AG08395 (cell line): ENCODE measurements around the gene SRM.
"Not testable (repeated sequence)": the region's sequence is repeated elsewhere in the genome, so short reads cannot be mapped to it uniquely, and the experiment has no call there.

Experiments used
- DNase-seq: peaks from one replicate; pipeline ENCODE4 v3.0.0; 2012; ENCODE audit warnings: mixed read lengths, low spot score

SRM gene

DNA sequence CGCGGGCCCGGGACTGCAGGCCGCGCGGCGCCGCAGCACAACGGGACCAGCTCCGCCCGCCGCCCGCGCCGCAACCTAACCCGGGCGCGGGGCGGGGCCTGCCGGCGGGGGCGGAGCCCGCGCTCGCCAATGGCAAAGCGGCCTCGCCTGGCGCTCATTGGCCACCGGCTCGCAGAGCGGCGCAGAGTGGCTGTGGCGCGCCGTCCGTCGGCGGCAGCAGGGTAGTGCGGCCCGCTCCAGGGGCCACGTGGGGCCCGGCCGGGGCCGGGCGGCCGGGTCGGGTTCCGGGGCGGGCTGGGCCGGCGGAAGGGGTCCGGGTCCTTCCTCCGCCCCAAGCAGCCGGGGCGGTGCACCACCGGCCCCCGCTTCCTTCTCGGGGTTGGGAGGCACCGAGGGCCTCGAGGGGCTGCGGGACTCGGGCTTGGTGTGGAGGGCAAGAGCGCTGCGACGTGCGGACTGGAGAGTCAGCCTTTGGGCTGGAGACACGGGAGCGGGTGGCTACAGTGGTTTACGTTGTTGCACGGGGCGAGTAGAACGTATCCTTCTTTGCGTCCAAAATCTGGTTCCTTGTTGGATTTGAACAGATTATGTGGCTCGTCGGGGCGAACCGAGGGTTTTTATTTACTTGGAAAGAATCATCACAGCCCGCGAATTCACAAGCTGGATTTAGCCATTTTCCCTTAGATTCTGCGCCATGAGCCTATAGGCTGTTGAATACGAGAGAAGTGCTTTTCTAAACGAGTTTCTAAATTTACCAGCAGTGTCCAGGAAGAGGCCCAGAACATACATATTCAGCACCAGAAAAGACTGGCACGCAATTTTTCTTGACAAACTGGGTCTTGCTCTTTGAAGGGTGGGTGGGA, at the start of gene SRM:
SRM (minus strand) TSS at position 51 of the 863 bp plus-strand sequence. CDS start 75 bp downstream, outside the sequence.
- peak; percentile 98 for DNase-seq

DNA sequence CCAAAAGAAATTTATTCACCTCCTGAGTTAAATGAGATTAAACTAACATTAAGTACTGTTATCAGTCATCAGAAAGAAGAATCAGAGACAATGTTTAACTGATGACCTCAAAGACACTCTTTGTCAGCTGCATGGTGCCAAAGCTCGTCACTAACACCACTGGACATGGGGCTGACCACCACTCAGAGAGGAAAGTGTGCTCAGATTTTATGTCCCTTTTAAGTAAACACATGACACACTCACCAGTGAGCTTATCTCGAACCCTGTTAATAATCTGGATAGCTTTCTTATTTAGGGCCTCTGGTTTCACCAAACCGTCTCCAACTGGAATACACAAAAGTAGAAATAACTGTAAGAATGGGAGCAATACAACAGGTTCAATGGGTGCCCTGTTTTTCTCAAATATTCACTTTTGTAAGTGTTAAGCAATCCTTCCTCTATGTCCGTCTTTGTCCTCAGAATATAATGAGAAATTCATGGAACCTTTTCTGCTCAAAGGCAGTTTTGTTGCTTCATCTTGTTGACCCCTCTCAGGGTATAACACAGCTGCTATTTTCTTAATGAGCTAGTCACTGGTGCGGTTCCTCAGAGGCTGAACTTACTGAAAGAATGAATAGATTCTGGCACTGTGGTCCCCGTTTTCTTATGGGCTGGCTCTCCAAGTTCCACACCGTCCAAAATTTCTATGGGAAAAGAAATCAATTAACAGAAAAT, 49.4 kb upstream of the SRM start:
- no peak for DNase-seq

DNA sequence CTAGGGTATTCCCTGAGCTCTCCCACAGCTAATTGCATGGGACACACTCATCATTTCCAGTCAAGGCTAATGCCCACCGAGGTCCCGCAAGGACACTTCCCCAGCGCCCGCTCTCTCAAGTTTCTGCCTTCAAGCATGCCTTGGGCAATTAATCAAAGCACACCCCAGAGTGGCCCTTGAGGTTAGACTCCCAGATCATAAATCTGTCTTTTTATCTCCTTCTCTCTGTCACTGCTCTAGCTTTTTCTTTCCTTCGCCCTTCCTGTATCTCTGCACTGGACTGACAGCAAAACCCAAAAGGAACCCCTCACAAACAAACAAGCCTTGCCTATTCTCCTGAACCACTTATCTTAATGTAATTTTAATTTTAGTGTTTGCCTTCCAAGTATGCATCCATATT, 47.8 kb upstream of the SRM start:
- no peak for DNase-seq

DNA sequence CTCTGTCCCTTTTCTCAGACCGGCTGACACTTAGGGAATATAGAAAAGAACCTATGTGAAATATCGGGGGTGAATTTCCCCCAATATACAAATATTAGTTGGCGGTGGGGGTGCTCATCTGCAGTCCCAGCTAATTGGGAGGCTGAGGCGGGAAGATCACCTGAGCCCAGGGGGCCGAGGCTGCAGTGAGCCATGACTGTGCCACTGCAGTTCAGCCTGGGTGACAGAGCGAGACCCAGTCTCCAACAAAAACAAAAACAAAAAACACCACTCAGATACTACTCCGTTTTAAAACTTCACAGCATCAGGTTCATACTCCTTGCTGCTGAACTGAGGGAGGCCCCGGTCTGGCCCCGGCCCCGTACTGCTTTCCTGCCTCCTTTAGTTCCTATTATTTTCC, 45.8 kb upstream of the SRM start:
- no peak for DNase-seq

DNA sequence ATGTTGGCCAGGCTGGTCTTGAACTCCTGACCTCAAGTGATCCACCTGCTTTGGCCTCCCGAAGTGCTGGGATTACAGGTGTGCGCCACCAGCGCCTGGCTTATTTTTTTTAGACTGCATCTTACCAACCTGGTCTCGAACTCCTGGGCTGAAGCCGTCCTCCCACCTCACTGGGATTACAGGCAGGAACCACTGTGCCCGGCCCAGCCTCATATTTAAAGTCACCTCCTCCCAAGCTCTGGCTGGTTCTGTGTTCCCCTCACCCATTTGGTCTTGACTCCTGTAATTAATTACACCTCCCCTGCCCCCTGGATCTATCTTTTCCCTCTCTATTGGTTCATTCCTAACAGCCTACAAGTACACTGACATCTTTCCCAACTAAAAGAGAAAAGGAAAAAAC, 41.5 kb upstream of the SRM start:
- no peak for DNase-seq

DNA sequence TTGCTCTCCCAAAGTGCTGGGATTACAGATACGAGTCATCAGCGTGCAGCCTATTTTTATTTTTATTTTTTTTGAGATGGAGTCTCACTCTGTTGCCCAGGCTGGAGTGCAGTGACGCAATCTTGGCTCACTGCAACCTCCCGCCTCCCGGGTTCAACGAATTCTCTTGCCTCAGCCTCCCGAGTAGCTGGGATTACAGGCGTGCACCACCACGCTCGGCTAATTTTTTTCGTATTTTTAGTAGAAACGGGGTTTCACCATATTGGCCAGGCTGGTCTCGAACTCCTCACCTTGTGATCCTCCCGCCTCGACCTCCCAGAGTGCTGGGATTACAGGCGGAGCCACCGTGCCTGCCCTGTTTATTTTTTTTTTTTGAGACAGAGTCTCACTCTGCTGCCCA, 41.0 kb upstream of the SRM start:
- not testable (repeated sequence) for DNase-seq

DNA sequence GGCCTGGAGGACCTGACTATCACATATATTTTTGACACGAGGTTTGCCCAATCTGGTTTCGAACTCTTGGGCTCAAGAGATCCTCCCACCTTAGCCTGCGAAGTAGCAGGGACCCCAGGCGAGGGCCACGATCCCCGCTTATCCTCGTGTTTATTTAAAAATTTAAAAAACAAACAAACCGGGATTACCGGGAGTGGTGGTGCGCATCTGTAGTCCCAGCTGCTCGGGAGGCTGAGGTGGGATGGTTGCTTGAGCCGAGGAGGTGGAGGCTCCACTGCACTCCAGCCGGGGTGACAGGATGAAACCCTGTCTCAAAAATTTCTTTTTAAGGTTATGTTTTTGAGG, 40.3 kb upstream of the SRM start:
- no peak for DNase-seq

DNA sequence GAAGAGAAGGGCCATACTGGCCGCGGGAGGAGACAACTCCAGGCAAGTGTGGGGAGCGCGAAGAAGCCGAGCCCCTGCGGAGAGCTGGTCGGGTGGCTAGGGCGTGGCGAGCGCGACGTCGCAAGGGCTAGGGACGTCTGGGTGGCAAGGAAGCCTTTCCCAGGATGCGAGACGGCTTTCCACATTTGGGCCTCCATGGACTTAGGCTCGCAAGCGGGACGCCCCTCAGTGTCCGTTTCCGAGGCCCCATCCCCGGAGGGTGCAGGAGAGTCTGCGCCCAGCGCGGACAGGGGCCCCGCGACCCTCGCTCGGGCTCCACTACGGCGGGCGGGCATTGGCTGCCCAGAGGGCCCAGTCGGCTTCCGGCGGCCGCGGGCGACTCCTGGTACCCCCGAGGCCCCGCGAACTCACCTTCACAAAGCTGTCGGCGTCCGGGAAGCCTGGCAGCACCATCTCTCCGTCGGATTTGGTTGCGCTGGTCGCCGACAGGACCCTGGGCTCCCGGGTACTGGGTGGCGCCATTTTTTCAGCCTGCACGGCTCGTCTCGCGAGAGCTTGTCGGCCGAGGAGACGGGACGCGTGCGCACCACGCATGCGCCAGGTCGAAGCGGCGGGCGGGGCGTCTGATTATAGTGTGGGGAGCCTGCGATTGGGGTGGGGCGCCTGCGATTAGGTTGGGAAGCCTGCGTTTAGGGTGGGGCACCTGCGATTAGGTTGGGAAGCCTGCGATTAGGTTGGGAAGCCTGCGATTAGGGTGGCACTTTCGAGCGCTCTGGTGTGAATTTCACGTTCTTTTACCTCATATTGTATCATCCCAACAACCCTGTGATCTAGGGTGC, 39.7 kb upstream of the SRM start, which contains the start of gene EXOSC10:
EXOSC10 (minus strand) TSS at position 560 of the 839 bp plus-strand sequence; CDS start at position 522, 38 bp downstream.
- peak; percentile 99 for DNase-seq

DNA sequence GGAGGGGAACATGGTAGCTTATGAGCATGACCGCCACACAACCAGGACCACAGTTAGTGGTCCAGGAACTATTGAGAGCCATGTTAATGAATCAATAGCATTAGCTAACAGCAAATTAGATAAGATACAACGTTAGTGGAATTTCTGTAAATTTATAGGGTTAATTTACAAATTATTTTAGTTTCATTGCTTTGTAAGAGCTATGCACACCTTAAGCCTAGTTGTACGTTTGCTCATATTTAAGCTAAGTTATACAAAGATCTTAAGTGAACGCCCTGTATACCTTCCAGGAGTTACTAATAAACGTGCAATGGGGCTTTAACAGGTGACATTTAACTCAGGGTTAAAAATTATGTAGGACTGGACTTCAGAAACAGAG, 39.1 kb upstream of the SRM start:
- no peak for DNase-seq

DNA sequence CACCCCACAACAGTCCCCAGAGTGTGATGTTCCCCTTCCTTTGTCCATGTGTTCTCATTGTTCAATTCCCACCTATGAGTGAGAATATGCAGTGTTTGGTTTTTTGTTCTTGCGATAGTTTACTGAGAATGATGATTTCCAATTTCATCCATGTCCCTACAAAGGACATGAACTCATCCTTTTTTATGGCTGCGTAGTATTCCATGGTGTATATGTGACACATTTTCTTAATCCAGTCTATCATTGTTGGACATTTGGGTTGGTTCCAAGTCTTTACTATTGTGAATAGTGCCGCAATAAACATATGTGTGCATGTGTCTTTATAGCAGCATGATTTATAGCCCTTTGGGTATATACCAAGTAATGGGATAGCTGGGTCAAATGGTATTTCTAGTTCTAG, 24.0 kb upstream of the SRM start:
- not testable (repeated sequence) for DNase-seq

DNA sequence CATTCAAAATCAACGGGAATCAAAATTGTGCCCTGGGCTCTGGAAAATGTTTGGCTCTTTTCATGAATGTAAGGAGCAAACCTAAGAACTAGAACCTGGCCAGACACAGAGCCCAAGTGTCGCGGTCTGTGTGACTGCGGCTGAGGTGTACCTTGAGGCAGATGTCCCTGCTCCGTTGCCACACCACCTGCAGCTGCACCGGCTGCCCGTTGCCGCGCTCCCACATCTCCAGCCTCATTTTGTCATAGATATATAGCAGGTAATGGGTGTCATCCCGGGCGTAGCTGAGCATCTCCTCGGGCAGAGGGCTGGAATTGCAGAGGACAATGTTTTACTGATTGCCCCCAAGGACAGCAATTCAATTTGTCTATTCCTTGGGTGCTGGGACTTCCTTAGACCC, 21.1 kb upstream of the SRM start:
- DNase-seq, result no peak

DNA sequence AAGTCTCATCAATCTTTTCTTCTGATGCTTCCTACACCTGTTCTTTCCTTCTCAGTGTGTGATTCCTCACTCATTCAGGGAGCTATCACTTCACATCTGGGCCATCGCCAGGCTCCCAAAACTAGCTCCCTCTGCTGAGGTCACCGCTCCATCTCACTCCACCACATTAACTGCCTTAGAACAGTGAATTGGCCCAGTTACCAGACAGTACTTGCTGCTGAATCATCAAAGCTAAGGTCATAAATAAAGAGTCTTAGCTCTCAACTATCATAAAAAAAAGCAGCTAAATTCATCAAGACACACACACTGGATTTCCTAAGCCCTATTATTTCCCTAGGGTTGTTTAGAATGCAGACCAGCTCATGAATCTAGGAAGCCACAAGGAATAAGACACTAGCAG, 18.8 kb upstream of the SRM start:
- peak; percentile 77 for DNase-seq

DNA sequence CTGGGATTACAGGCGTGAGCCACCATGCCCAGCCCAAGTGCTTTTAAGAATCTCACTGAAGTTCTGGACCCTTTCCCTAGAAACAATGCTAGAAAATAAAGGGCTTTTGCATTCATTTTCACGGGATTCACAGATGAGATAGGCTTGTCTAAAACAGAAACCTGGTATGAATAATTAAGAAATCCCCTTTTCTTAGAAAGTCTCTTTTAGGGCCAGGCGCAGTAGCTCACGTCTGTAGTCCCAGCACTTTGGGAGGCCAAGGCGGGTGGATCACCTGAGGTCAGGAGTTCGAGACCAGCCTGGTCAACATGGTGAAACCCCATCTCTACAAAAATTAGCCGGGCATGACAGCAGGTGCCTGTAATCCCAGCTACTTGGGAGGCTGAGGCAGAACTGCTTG, 13.6 kb upstream of the SRM start:
- DNase-seq, result not testable (repeated sequence)

DNA sequence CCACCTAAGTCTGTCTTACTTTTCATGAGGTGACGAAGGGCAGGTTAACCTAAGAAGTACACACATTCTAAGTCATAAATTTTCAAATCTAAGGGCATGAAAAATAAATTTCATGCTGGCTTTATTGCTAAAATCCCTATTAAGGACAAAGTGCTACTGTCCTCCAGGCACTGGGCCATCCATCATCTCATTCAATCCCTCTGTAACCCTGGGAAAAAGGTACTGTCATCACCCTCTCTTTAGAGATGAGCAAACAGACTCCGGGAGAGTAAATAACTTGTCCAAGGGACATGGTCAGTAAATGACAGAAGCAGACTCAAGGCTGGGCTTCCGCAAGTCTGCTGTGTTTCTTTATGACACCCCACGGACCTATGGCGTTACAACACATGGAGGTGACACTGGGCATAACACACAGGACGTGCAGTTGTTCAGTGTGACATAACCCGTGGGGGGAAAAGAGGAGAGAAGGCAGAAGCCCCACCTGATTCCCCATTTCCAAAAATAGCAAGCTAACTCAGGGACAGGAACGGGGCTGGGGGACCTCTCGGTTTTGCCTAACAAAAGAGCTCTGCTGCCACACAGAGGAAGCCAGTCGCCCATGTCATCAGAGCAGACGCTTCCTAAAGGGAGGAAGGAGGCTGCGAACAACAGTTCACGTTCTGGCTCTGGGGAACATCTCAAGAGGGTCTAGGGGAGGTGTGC, 12.5 kb upstream of the SRM start:
- no peak for DNase-seq

DNA sequence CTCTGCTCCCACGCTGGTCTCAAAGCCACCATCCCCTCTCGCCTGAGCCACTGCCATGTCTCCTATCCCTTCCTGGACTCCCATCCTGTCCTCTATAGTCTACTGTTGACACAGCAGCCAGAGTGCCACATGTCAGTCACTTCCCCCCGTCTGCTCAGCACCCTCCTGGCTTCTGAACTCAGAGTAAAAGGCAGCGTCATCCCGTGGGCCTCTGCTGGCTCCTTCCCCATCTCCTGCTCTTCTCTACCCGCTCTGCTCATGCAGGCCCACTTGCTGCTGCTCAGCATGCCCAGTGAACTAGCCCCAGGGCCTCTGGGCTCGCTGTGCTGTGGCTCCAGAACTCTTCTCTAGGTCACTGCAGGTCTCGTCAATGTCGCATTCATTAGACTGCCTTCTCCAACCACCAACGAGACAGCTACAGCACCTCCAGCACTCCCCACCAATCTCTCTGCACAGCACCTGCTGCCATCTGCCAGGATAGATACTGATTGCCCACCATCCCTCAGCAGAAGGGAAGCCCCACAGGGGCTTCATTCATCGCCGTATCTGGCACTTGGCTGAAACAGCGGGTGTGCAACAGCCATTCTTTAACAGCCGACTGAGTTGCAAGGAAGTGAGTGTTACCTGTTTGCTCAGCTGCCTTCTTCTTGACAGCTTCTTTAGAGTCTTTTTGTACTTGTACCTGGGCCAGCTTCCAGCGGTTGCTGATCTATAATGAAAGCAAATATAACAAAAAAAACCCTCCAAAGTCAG, 11.8 kb upstream of the SRM start:
- DNase-seq, result no peak

DNA sequence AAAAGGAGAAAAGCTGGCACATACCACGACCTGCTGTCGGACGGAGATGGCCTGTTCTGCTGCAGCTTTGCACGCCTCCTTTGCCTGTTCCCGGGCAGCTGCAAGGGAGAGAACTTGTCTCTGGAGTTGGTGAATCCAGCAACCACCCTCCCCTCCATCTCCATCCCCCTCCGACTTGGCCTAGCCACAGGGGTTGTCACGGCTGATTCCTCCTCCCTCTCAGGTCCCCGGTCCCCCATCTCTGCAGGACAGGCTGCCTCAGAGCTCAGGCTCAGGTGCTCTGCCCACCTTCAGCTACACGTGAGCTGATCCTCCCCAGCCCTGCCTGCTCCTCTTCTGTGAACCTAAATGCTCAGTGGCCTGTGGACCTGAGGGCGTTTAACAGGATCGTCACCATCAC, 11.1 kb upstream of the SRM start:
- no peak for DNase-seq

DNA sequence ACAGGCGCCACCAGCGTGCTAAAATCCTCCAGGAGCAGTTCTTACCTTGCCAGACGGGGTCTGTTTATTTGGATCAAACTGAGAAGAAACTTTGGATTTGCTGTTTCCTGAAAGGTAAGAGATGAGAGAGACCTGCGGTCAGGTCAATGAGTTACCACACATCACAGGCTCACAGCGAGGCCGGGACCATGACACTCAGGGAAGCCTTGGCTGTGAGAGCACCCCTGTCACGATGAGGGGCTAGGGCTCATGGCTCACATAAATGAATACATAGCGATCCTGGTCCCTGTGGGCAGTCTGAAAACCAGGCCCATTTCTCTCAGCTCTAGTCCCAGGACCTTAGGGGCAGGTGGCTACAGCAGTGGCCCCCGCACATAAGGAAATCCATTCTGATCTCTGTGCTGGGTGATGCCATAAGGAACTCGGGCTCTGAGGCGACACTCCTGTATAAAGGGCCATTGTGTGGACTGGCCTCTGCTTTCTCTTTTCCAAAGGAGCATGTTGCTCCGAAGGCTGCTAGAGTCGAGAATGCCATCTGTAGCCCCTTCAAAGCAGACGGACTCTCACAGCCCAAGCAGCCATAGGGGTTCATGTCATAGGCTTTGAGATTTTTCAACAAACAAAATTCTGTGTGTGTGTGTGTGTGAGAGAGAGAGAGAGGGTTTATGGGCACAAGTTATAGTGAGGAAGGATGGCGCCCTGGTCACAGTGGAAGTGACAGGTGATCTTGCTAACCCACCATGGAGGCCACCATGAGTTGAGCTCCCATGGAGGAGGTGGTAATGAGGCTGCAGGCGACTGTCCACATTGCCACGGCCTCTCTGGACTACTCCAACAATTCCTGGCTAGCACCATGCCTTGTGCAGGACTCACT, 9.0 kb upstream of the SRM start:
- DNase-seq, result no peak

DNA sequence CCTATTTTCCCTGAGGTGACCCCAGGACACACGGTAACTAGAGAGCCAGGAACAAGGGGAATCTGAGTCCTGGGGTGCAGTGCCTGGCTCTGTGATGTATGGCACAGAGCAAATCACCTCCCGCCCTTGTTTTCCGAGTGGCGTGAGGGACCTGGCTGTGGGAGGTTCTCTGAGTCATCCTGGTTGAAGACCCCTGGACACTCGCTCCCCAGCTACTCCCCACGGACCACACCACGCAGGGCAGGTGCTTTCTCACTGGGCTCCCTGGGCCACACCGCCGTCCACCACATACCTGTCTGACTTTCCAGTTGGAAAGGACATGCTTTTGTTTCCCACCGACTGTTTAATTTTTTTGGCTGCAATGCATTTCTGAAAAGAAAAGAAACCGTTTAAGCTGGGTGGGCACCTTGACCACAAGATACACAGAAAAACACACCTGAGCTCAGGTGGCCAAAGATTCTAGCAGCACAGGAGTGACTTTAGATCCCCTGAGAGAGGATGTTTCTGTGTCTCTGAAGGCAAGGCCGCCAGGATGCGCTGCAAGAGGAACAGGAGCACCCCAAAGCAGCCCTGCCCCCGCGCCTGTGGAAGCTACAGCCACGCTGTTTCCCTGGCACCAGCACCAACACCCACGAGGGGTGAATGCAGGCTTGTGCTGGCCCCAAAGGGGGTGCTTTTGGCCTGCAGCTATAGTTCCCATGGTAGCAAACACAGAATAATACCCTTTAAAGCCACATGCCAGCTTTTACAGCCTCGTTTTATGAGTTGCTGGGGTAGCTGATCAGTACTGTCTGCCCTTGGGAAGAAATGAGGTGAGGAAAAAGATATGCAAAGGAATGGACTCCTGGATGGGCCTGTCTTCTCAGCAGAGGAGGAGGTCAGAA, 8.1 kb upstream of the SRM start:
- DNase-seq, result no peak

DNA sequence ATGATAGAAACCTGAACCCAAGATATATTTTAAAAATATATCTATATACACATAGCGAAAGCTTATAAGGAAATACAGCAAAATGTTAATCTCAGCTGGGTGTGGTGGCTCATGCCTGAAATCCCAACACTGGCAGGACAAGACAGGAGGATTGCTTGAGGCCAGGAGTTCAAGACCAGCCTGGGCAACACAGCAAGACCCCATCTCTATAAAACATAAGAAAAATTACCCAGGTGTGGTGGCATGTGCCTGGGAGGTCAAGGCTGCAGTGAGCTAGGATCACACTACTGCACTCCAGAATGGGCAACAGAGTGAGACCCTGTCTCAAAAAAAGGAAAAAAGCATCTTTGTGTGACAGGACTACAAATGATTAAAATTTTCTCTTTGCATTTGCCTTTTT, 6.0 kb upstream of the SRM start:
- no peak for DNase-seq
